ENCODE results near the gene FGF12.

DNA sequence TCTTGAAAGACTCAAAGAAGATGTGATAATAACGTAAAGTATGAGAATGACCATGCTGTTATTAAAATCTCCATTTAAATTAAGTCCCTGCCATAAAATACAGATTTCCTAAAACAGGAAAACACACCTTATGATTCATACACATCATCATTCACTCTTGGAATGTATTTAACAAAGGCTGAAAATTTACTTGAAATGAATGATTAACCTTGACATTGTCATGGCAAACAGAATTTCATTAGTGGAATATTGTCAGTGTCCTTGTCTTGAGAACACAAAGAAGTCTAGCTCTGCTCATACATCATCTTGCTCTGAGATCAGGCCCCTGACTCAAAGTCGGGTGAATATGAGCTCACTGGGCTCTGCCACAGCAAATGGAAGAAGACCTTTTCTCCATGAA, 313.9 kb downstream of the FGF12 start:
- TF ChIP-seq KMT2A (CRISPR knock-in tag; IDR thresholded peaks at IDR 0.05) (no peak), ZNF24 (IDR thresholded peaks at IDR 0.05) (no peak), ZNF549 (CRISPR knock-in tag; IDR thresholded peaks at IDR 0.05) (no peak), ZNF572 (CRISPR knock-in tag; IDR thresholded peaks at IDR 0.05) (no peak), POLR2A (IDR thresholded peaks at IDR 0.05; ENCODE audit: insufficient read depth in 1 of 2, low read depth in 2 of 2, low read length in 2 of 2) (no peak)

All from HepG2 (cell line).